Keratinocyte (primary cell): ENCODE data around the gene SPINK13.

ENCODE experiments used
- CTCF ChIP-seq, 3 experiments: IDR thresholded peaks in 1 of 3; conservative IDR thresholded peaks in 1 of 3; optimal IDR thresholded peaks in 1 of 3; 2 replicates in 2 of 3; 3 replicates in 1 of 3; pipeline versions ENCODE3 to v1.5.1; 2011; ENCODE audit warnings: low read length in 3 of 3, mild to moderate bottlenecking in 3 of 3, moderate library complexity in 2 of 3, control low read depth in 1 of 3, inconsistent platforms in 1 of 3; ENCODE audit not compliant: insufficient read depth in 2 of 3; ENCODE audit errors: extremely low read depth in 1 of 3
- EZH2 ChIP-seq: IDR thresholded peaks from one replicate; pipeline ENCODE4 v1.6.1; 2012; ENCODE audit warnings: inconsistent platforms, mild to moderate bottlenecking, low read length, moderate library complexity

- no peak for TF ChIP-seq CTCF (optimal IDR thresholded peaks at IDR 0.05 in 1 of 3, IDR thresholded peaks at IDR 0.05 in 1 of 3, conservative IDR thresholded peaks at IDR 0.05 in 1 of 3; ENCODE audit: extremely low read depth in 1 of 3, insufficient read depth in 2 of 3, low read length in 3 of 3)
- no peak for TF ChIP-seq EZH2
Measured at GRCh38 chr5:148224117-148224742, 44.4 kb upstream of the SPINK13 start.
